OCI-LY3 (cell line): Measurements from ENCODE around the gene ITIH3.

ENCODE experiments used
- H2AFZ ChIP-seq: fragments of 200-600, 300-600 bp; shearing (Covaris generic); 2 replicates; pipeline ENCODE4 v1.6.0; 2014; ENCODE audit warnings: antibody characterized with exemption, low read depth, low read length
- H3K27ac ChIP-seq: fragments of 200-600, 300-600 bp; sonication (generic); 2 replicates; pipeline ENCODE4 v1.5.1; 2014; ENCODE audit warnings: mild to moderate bottlenecking, low read length, moderate library complexity, mixed read lengths
- H3K27me3 ChIP-seq: fragments of 200-600, 300-600 bp; sonication (generic); 2 replicates; pipeline ENCODE4 v1.6.1; 2014; ENCODE audit warnings: low read depth, low read length, mixed read lengths
- H3K36me3 ChIP-seq: fragments of 200-600, 300-600 bp; sonication (generic); replicated peaks from 2 replicates; pipeline ENCODE3; 2014; ENCODE audit warnings: low read depth, low read length, mixed read lengths
- H3K4me1 ChIP-seq: fragments of 300-600, 200-600 bp; sonication (generic); 2 replicates; pipeline ENCODE4 v1.6.1; 2014; ENCODE audit warnings: low read length, mixed read lengths
- H3K4me2 ChIP-seq: fragments of 200-600, 300-600 bp; sonication (generic); 2 replicates; pipeline ENCODE4 v1.6.1; 2014; ENCODE audit warnings: low read length, mixed read lengths
- H3K4me3 ChIP-seq: fragments of 300-600, 200-600 bp; sonication (generic); 2 replicates; pipeline ENCODE4 v1.5.1; 2014; ENCODE audit warnings: antibody characterized with exemption, mild to moderate bottlenecking, low read length, moderate library complexity
- H3K79me2 ChIP-seq: fragments of 300-600, 200-600 bp; shearing (Covaris generic); 2 replicates; pipeline ENCODE4 v1.6.1; 2014; ENCODE audit warnings: mild to moderate bottlenecking, low read length, mixed read lengths
- H3K9ac ChIP-seq: fragments of 300-600, 200-600 bp; shearing (Covaris generic); 2 replicates; pipeline ENCODE4 v1.6.0; 2014; ENCODE audit warnings: mild to moderate bottlenecking, low read length, moderate library complexity
- H3K9me3 ChIP-seq: fragments of 200-600, 300-600 bp; shearing (Covaris generic); 2 replicates; pipeline ENCODE4 v1.6.1; 2014; ENCODE audit warnings: low read length, mixed read lengths; ENCODE audit not compliant: insufficient read depth
- H4K20me1 ChIP-seq: fragments of 200-600, 300-600 bp; sonication (generic); 2 replicates; pipeline ENCODE4 v1.6.1; 2016; ENCODE audit warnings: low read length, mixed read lengths; ENCODE audit not compliant: insufficient read depth
- CTCF ChIP-seq: fragments of 200-600, 300-600 bp; sonication (generic); IDR thresholded peaks from 2 replicates; pipeline ENCODE4 v1.5.1; 2014; ENCODE audit warnings: antibody characterized with exemption, low read length, low read depth
- EZH2phosphoT487 ChIP-seq: fragments of 200-600 bp; shearing (Covaris generic); IDR thresholded peaks from 2 replicates; pipeline ENCODE4 v1.6.1; 2018; ENCODE audit warnings: antibody characterized with exemption, mixed run types, low read depth

The ITIH3 gene

DNA sequence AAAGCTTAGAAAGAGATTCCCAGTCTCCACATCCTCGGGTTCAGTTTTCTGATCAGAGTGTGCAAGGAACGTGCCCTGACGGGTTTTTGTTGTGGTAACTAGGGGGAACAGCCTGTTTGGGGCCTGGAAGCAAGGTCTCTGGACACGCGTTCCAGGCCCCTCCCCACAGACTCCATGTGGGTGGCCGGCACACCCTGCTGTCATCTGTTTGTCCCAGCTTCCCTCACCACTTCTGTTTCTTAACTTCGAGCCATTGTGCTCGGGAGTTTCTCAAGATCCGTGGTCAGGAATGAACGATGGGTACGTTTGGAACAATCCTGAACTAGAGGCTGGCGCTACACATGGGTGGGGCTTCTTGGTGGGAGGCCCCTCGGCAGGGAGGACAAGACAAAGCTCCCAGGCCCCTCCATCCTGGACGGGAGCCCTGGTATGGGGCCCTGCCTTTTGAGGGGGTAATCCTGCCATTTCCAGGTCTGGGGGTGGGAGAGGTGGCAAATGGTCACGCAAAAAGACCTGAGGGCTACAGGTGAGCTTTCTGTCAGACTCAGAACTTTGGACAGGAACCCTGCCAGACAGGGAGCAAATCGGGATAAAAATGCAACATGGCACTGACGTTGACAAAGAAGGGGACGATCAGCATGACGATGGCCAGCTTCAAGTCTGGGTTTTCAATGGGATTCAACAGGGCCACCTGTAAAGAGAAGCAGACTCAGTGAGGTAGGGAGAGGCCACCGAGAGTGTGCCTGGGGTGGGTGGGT, 48.7 kb downstream of the ITIH3 start:
- H2AFZ ChIP-seq = no peak overlapping the region
- TF ChIP-seq EZH2phosphoT487 (no peak), CTCF (no peak)
- no peaks in the 10 kb centered on the region for H3K79me2 ChIP-seq
- H3K36me3 ChIP-seq = no peaks in the 10 kb centered on the region
- no peak overlapping the region for H3K27ac ChIP-seq
- H3K9ac ChIP-seq = no peak overlapping the region
- no peaks in the 10 kb centered on the region for H4K20me1 ChIP-seq
- no peaks in the 10 kb centered on the region for H3K9me3 ChIP-seq
- H3K27me3 ChIP-seq = no peaks in the 10 kb centered on the region
- H3K4me2 ChIP-seq = no peak overlapping the region
- H3K4me1 ChIP-seq = peaks cover 11% of the 10 kb centered on the region
- no peak overlapping the region for H3K4me3 ChIP-seq

DNA sequence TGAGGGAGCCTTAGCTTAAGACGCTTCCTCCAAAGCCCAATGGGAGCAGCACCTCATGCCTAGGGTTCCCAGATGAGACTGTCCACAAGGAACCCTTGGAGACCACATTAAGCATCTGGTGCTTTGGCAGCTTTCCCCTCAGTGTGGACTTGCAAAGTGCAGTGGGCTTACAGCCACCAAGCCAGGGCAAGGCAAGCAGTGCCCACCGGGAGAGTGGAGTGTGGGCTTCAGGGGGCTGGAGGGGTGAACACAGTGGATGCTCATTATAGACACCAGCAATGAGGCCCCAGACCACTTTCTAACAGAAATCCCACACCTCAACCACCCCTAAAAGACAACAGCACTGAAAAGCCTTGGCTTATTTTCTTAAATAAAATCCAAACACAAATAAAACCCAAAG, 49.3 kb downstream of the ITIH3 start:
- Histone ChIP-seq H2AFZ (no peak overlapping the region), H3K9me3 (no peaks in the 10 kb centered on the region), H3K27ac (no peak overlapping the region), H3K36me3 (no peaks in the 10 kb centered on the region), H3K4me2 (no peak overlapping the region), H4K20me1 (no peaks in the 10 kb centered on the region), H3K27me3 (no peaks in the 10 kb centered on the region), H3K9ac (no peak overlapping the region), H3K4me3 (no peak overlapping the region), H3K79me2 (no peaks in the 10 kb centered on the region), H3K4me1 (peaks cover 11% of the 10 kb centered on the region)
- TF ChIP-seq CTCF (no peak), EZH2phosphoT487 (no peak)

- H3K4me1 ChIP-seq = peaks cover 11% of the 10 kb centered on the region
- no peaks in the 10 kb centered on the region for H3K79me2 ChIP-seq
- no peaks in the 10 kb centered on the region for H3K36me3 ChIP-seq
- no peaks in the 10 kb centered on the region for H3K27me3 ChIP-seq
- no peak for TF ChIP-seq EZH2phosphoT487
- no peak for TF ChIP-seq CTCF
- no peaks in the 10 kb centered on the region for H3K9me3 ChIP-seq
- H2AFZ ChIP-seq = no peak overlapping the region
- H3K27ac ChIP-seq = no peak overlapping the region
- no peaks in the 10 kb centered on the region for H4K20me1 ChIP-seq
- no peak overlapping the region for H3K9ac ChIP-seq
- H3K4me2 ChIP-seq = no peak overlapping the region
- H3K4me3 ChIP-seq = no peak overlapping the region
These were observed 49.8 kb downstream of the ITIH3 start for GRCh38 chr3:52844290-52844975.

GRCh38 chr3:52845157-52845556, 50.6 kb downstream of the ITIH3 start:
- no peak overlapping the region for H3K4me3 ChIP-seq
- H3K4me2 ChIP-seq = no peak overlapping the region
- H3K36me3 ChIP-seq = no peaks in the 10 kb centered on the region
- no peak overlapping the region for H3K27ac ChIP-seq
- no peak for TF ChIP-seq CTCF
- no peak for TF ChIP-seq EZH2phosphoT487
- no peak overlapping the region for H3K9ac ChIP-seq
- no peaks in the 10 kb centered on the region for H4K20me1 ChIP-seq
- H3K4me1 ChIP-seq = peaks cover 11% of the 10 kb centered on the region
- no peaks in the 10 kb centered on the region for H3K79me2 ChIP-seq
- no peaks in the 10 kb centered on the region for H3K9me3 ChIP-seq
- H3K27me3 ChIP-seq = no peaks in the 10 kb centered on the region
- H2AFZ ChIP-seq = no peak overlapping the region
